ENCODE results near the gene TMEM98. TPM values are rescaled to one million over a fixed set of nuclear protein-coding genes. Genes with fewer than 3 reads are reported as not detected.
"Not testable (repeated sequence)": the region's sequence is repeated elsewhere in the genome, so short reads cannot be mapped to it uniquely, and the experiment has no call there.

Gene TMEM98
- total RNA-seq, 2 experiments from 2014 or later, result 2.7 to 4.4 TPM

DNA sequence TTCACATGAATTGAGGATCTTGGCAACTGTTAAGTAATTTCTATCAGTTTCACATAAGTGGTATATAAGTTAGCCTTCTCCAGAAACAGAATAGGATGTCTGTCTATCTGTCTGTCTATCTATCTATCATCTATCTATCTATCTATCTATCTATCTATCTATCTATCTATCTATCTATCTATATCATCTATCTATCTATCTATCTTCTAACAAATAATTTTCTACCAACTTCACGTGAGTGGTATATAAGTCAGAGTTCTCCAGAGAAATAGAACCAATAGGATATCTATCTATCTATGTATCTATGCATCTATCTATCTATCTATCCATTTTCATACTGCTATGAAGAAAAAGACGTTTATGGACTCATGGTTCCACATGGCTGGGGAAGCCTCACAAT lies 52.3 kb downstream of the TMEM98 start:
- Mint-ChIP-seq H3K9me3 (peaks cover 9% of the 10 kb centered on the region), H3K27me3 (peaks cover 16% of the 10 kb centered on the region), H3K4me1 (no peaks in the 10 kb centered on the region), H3K36me3 (ENCODE audit: low read depth) (peaks cover 3% of the 10 kb centered on the region), H3K4me3 (no peak overlapping the region), H3K27ac (no peak overlapping the region)
- POLR2A ChIA-PET, result no interaction called here
- DNase-seq, result no peak
- CTCF ChIA-PET, result no interaction called here

DNA sequence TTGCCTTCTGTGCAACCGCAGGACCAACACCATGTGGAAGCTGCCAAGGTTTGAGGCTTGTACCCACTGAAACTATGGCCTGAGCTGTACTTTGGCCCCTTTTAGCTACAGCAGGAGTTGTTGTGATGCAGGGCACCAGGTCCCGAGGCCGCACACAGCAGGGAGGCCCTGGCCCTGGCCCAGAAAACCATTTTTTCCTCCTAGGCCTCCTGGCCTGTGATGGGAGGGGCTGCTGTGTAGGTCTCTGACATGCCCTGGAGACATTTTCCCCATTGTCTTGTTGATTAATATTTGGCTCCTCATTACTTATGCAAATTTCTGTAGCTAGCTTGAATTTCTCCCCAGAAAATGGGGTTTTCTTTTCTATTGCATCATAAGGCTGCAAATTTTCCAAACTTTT lies 53.7 kb downstream of the TMEM98 start:
- POLR2A ChIA-PET; H3K4me3 Mint-ChIP-seq; CTCF ChIA-PET; DNase-seq; H3K27ac Mint-ChIP-seq; H3K9me3 Mint-ChIP-seq; H3K36me3 Mint-ChIP-seq (ENCODE audit: low read depth); H3K4me1 Mint-ChIP-seq: not testable (repeated sequence)
- peaks cover 16% of the 10 kb centered on the region for H3K27me3 Mint-ChIP-seq

GRCh38 chr17:32985050-32985756 lies 57.2 kb downstream of the TMEM98 start:
- peaks cover 15% of the 10 kb centered on the region for H3K27me3 Mint-ChIP-seq
- no peak overlapping the region for H3K4me3 Mint-ChIP-seq
- POLR2A ChIA-PET, result no interaction called here
- DNase-seq, result no peak
- H3K4me1 Mint-ChIP-seq, result no peaks in the 10 kb centered on the region
- H3K27ac Mint-ChIP-seq, result no peak overlapping the region
- CTCF ChIA-PET, result interaction anchor here (1.3 to 1.5 kb wide), 2 partner anchors 13 to 49 kb away, joined by 4 read pairs; no protein-coding TSS in a partner anchor
- peaks cover 3% of the 10 kb centered on the region for H3K36me3 Mint-ChIP-seq (ENCODE audit: low read depth)
- H3K9me3 Mint-ChIP-seq, result peaks cover 24% of the 10 kb centered on the region

GRCh38 chr17:32987453-32987805 lies 59.5 kb downstream of the TMEM98 start:
- H3K36me3 Mint-ChIP-seq (ENCODE audit: low read depth); H3K27ac Mint-ChIP-seq; POLR2A ChIA-PET; H3K4me3 Mint-ChIP-seq; DNase-seq; H3K4me1 Mint-ChIP-seq: not testable (repeated sequence)
- Mint-ChIP-seq H3K27me3 (peaks cover 12% of the 10 kb centered on the region), H3K9me3 (peaks cover 15% of the 10 kb centered on the region)
- CTCF ChIA-PET, result interaction anchor here (1.2 kb wide), 1 partner anchor 11 kb away, joined by 3 read pairs; no protein-coding TSS in a partner anchor

GRCh38 chr17:32987868-32988267 lies 59.9 kb downstream of the TMEM98 start:
- Mint-ChIP-seq H3K9me3 (peaks cover 15% of the 10 kb centered on the region), H3K27me3 (peaks cover 12% of the 10 kb centered on the region)
- H3K27ac Mint-ChIP-seq; DNase-seq; H3K36me3 Mint-ChIP-seq (ENCODE audit: low read depth); H3K4me1 Mint-ChIP-seq; POLR2A ChIA-PET; H3K4me3 Mint-ChIP-seq: not testable (repeated sequence)
- CTCF ChIA-PET, result interaction anchor here (1.2 kb wide), 1 partner anchor 10 kb away, joined by 3 read pairs; no protein-coding TSS in a partner anchor

GRCh38 chr17:32988481-32989101 lies 60.6 kb downstream of the TMEM98 start:
- Mint-ChIP-seq H3K4me3 (no peak overlapping the region), H3K27me3 (peaks cover 12% of the 10 kb centered on the region), H3K4me1 (peaks cover 1% of the 10 kb centered on the region), H3K9me3 (peaks cover 15% of the 10 kb centered on the region), H3K36me3 (ENCODE audit: low read depth) (no peaks in the 10 kb centered on the region), H3K27ac (no peak overlapping the region)
- no peak for DNase-seq
- ChIA-PET CTCF (interaction anchor here (2.4 kb wide), 1 partner anchor 10 kb away, joined by 14 read pairs; no protein-coding TSS in a partner anchor), POLR2A (no interaction called here)

GRCh38 chr17:32992321-32993033 lies 64.5 kb downstream of the TMEM98 start:
- POLR2A ChIA-PET, result no interaction called here
- peaks cover 15% of the 10 kb centered on the region for H3K9me3 Mint-ChIP-seq
- CTCF ChIA-PET, result no interaction called here
- no peak overlapping the region for H3K27ac Mint-ChIP-seq
- no peak overlapping the region for H3K4me3 Mint-ChIP-seq
- peaks cover 1% of the 10 kb centered on the region for H3K4me1 Mint-ChIP-seq
- H3K27me3 Mint-ChIP-seq, result peaks cover 13% of the 10 kb centered on the region
- no peak for DNase-seq
- no peaks in the 10 kb centered on the region for H3K36me3 Mint-ChIP-seq (ENCODE audit: low read depth)

GRCh38 chr17:32993977-32994376 lies 66.0 kb downstream of the TMEM98 start:
- Mint-ChIP-seq H3K27me3 (peaks cover 14% of the 10 kb centered on the region), H3K4me3 (no peak overlapping the region), H3K27ac (no peak overlapping the region), H3K9me3 (peaks cover 4% of the 10 kb centered on the region), H3K4me1 (peaks cover 6% of the 10 kb centered on the region), H3K36me3 (ENCODE audit: low read depth) (no peaks in the 10 kb centered on the region)
- CTCF ChIA-PET, result interaction anchor here (0.9 kb wide), 1 partner anchor 11 kb away, joined by 4 read pairs; no protein-coding TSS in a partner anchor
- POLR2A ChIA-PET, result no interaction called here
- no peak for DNase-seq

Other genes with a start within 250 kb of the TMEM98 start
- gene MYO1D, start 51.0 kb upstream of the TMEM98 start, total RNA-seq, result 10 to 100 TPM in 1 of 2 experiments, 1 to 10 TPM in 1; 8.3 to 11.1 TPM
- gene SPACA3, start 63.7 kb downstream of the TMEM98 start, total RNA-seq, result not detected